ENCODE results near the gene MYRFL.

Gene MYRFL

DNA sequence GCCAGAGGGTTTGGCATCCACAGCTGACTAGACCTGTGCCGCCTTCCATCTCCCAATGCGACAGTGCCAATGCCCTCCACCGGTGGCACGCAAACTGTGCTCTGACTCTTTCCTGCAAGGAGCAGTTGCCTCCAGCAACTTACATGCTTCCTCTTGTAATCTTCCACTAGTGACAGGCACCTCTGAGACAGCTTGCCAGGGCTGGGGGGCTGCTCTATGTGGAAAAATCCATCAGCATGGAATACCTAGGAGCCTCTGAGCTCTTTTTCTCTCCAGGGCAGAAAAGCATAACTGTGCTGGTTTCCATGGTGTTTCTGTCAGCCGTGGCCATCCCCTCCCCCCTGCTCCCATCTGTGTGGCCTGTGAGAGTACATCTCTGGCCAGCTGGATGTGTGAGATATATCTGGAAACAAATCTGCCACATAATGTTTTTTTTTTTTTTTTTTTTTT, 110.6 kb downstream of the MYRFL start:
- no peak for DNase-seq

GRCh38 chr12:69936214-69936731, 111.2 kb downstream of the MYRFL start:
- no peak for DNase-seq

GRCh38 chr12:69936766-69937165, 111.7 kb downstream of the MYRFL start:
- DNase-seq, result no peak

DNA sequence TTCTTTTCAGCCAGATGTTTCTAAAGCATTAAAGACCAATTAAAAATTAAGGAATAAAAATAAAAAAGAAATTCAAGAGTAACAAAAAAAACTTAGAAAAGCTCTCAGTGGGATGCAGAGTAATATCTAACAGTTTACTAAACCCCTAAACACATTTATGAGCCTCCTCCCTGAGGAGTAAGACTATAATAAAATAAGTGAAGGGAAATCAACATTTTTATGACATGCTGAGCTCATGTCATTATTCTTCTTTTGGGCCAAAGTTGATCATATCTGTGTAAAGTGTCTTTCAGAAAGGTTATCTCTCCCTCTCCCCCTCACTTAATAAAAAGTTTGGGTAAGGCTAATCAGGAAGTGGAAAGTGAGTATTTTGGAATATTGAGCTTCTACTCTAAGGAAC, 122.1 kb downstream of the MYRFL start:
- no peak for DNase-seq

DNA sequence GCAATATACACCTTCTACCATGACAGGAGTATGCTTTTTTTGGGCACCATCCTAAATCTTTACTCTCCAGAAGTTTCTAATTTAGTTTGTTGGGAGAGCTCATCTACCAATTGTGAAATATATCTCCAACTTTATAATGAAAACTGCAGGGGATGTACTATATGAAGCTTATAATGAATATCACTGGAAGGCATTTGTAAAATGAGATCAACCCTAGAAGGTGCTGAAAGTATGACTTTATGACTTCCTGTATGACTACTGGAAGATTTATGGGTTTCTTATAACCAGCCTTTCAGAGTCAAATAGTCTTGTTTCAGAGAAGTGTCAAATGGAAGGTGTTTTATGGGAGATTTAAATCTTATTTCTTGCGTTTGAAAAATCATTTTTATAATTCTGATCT, 122.9 kb downstream of the MYRFL start:
- no peak for DNase-seq

GRCh38 chr12:69948851-69949250, 123.8 kb downstream of the MYRFL start:
- DNase-seq, result no peak

- DNase-seq, result no peak
These were observed 124.4 kb downstream of the MYRFL start for GRCh38 chr12:69949311-69950002.

GRCh38 chr12:69951108-69951507, 126.1 kb downstream of the MYRFL start:
- DNase-seq, result no peak

DNA sequence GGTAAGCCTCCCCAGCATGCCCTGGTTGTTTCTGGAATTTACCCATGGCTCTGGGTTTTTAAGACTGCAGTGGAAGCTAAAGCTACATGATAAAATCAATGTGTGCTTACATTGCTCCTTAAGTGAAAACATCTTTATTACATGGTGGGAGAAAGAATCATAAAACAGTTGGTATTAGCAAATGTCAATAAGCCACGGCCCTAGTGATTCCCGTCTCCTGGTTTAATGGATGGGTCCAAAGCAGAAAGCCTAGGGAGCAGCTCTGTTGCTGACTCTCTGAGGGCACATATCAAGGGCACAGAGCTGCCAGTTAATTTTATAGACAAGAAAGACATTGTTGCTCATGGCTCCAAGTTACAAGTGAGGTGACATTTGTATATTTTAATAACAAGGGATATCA, 127.9 kb downstream of the MYRFL start:
- no peak for DNase-seq

GRCh38 chr12:69961246-69961645, 136.2 kb downstream of the MYRFL start:
- DNase-seq, result no peak

DNA sequence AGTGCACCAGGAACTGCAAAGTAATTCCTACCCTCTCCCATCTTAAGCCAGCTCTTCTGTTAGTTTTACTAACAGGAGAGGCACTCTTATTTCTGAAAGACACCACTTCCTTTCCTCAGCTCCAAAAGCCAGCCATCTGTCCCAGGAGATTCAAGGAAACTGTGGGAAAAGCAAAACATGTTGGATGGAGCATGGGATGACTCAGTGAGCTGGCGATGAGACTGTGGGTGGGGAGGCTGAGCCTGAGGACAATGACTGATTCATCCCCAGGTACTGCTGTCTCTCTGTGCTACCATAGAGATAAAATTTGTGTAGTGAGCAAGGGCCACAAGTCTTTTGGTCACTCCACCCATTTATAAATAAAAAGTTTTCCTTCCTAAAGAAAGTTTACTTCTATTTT, 141.4 kb downstream of the MYRFL start:
- no peak for DNase-seq

DNA sequence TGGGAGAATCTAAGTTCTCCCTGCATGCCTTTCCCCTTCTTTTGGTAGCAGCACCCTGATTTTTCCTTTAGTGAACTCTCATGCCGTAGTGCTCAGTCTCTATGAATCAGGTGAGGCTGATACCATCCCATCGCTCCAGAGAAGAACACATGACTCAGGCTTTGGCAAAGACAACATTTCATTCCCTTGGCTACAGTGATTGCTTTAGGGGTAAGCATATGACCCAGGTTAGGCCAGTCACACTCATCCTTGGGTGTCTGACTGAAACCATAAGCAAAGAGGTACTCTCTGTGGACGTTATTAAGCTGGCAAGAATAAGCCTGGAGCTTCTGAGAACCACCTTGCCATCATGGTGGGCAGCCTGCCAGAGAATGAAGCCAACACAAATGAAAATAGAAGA, 141.8 kb downstream of the MYRFL start:
- no peak for DNase-seq

DNA sequence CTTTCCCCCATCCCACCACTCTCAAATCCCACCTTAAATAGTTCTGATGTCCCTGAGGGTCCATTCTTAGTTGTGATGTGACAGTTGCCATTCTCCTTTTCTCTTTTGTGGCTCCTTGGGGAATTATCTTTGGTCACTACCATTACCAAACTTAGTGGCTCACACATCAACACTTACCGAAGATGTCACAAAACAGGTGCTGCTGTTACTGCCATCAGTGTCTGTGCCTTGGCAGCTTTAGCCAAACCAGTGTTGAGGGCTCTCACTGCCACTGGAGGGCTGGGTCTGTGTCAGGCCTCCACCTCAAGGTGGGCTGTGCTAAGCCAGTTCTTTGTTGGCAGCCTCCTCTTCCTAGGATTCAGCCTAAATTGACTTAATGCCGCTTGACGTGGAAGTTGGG, 144.0 kb downstream of the MYRFL start:
- DNase-seq, result no peak

DNA sequence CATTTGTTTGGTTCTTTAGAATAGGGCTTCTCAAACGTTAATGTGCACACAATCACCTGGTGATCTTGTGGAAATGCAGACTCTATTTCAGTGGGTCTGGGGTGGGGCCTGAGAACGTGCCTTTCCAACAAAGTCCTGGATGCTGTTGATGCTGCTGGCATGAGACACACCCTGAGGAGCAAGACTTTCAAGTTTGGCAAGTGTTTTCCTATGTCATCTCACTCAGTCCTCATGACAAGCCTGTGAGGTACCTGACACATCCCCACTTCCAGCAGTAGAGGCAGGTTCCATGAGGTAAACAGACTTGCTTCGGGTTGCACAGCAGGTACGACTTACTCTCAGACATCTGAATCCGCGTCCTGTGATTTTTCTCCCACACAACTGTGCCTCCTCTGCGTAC, 147.1 kb downstream of the MYRFL start:
- DNase-seq, result no peak

DNA sequence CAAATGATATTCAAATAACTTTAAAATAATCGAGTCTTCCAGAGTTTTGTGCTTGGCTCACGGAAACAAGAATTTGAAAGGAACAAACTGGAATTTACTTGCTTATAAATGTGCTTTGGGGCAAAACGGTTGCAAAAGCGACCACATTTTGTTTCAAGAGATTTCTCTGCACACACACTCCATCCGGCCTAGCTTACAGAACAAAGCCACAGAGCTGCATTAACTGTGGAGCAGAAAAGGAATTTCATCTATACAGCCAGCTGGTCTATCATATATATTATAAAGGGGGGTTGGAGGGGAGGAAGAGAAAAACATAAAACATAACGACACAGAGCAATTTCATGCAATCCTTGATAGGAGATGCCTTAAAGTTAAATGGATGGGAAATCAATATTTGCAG, 153.0 kb downstream of the MYRFL start:
- DNase-seq, result no peak

DNA sequence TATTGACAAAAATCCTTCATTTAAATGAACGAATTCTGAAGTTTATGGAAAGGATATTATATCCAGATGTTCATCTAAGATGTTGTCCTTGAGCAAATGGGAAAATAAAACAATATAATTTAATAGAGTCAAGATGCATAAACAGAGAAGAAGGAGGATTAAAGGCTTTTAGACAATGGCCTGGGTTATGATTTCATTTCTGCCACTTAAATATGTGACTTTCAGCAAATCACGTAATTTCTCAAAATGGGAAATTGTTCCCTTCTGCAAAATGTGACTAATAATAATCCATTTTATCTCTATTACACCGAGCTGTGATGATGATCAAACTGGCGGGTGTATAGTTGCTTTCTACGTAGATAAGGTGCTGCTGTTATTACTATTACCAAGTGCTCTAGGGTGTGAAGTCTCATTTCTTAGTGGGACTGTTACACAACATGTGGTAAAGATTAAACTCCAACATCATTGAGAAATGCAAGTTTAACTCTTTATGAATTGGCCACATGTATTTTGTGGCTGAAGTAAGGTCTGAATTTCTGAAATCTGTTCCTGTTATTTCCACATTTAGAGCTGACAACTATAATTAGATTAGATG, 157.0 kb downstream of the MYRFL start:
- DNase-seq, result no peak

GRCh38 chr12:69984241-69984640, 159.2 kb downstream of the MYRFL start:
- DNase-seq, result no peak

GRCh38 chr12:69985656-69986055, 160.6 kb downstream of the MYRFL start:
- DNase-seq, result no peak

GRCh38 chr12:69986114-69986513, 161.1 kb downstream of the MYRFL start:
- no peak for DNase-seq

- DNase-seq, result no peak
These were observed 162.6 kb downstream of the MYRFL start for GRCh38 chr12:69987579-69988091.

DNA sequence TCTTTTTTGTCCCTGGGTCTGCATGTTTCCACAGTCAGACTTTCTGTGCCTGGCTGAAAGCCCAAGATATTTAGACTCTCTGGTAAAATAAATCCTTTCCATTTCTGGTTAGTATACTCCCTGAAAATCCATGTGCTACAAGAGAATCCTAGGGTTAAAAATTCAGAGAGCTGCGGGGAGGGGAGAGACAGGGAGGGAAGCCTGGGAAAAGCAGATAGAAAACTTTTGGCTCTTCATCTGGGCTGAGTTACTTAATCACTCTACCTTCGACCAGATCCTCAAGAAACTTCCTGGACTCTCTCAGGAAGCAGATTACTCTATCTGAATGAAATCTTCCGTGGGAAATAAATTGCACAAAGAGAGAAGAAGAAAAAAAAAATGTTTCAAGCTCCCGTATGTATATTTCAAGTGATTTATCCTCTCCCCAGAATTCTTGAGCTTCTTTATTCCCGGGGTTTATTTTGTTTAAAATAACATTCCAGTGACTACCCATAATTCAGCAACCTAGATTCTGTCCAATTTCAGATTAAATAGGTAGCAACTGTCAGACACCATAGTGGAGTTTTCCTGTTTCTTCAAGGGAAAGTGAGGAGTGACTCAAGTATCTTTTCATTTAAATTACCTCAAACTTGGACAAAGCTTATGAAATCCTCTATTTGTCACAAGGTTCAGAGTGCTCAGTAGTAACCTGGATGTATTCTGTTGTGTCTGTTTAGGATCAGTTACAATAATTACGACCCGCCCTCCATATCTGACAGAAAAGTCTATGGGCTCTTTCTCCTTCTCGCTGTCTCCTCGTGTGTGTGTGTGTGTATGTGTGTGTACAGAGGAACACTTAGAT, 163.7 kb downstream of the MYRFL start:
- no peak for DNase-seq

- no peak for DNase-seq
These were observed 166.8 kb downstream of the MYRFL start for GRCh38 chr12:69991690-69992288.

- DNase-seq, result no peak
These were observed 168.4 kb downstream of the MYRFL start for GRCh38 chr12:69993433-69993832.

All from CD4-positive, alpha-beta T cell treated with Interleukin-1 beta for 1 hour (primary cell).